Stomach (tissue), 9 donors: Measurements from ENCODE around the gene INAVA. TPM values are rescaled to one million over a fixed set of nuclear protein-coding genes. Genes with fewer than 3 reads are reported as not detected.

Source experiments
- DNase-seq, 2 donors: peaks; one replicate each; pipeline versions ENCODE4 v3.0.0 to v3.0.0-alpha.2; 2013 to 2019
- H3K27ac ChIP-seq, 5 donors: fragments of 200-600 bp in 4 of 5; sonication (generic) in 4 of 5; one replicate each; pipeline ENCODE4 v1.5.1; 2013 to 2019; ENCODE audit warnings: mild to moderate bottlenecking in 1 of 5, moderate library complexity in 1 of 5
- H3K27me3 ChIP-seq, 3 donors: fragments of 200-600 bp; sonication (generic); one replicate each; pipeline ENCODE4 v1.5.1; 2017 to 2019; ENCODE audit warnings: mixed run types in 1 of 3
- H3K36me3 ChIP-seq, 4 donors: fragments of 200-600 bp; sonication (generic); 1 replicate in 3 of 4; 2 replicates in 1 of 4; pipeline ENCODE4 v1.5.1; 2016 to 2019
- H3K4me1 ChIP-seq, 4 donors: fragments of 200-600 bp; sonication (generic); one replicate each; pipeline ENCODE4 v1.5.1; 2016 to 2019
- H3K4me3 ChIP-seq, 4 donors: fragments of 200-600 bp; sonication (generic) in 3 of 4; one replicate each; pipeline ENCODE4 v1.5.1; 2016 to 2019; ENCODE audit warnings: mild to moderate bottlenecking in 1 of 4
- H3K9me3 ChIP-seq, 4 donors: fragments of 200-600 bp; sonication (generic); one replicate each; pipeline ENCODE4 v1.5.1; 2016 to 2019
- CTCF ChIP-seq, 7 experiments: fragments of 450-650 bp in 4 of 7; fragments of 200-600 bp in 3 of 7; sonication (generic) in 3 of 7; IDR thresholded peaks; one replicate each; pipeline ENCODE4 v1.5.1; 2016 to 2019; ENCODE audit warnings: antibody characterized with exemption in 7 of 7, control low read depth in 2 of 7, mild to moderate bottlenecking in 1 of 7
- EP300 ChIP-seq: sonication (generic); formaldehyde crosslinking; IDR thresholded peaks from one replicate; pipeline ENCODE4 v1.6.1; 2017; ENCODE audit warnings: antibody characterized with exemption
- POLR2A ChIP-seq, 4 donors: fragments of 450-650 bp; IDR thresholded peaks; one replicate each; pipeline ENCODE4 v1.6.1; 2016; ENCODE audit warnings: antibody characterized with exemption in 4 of 4, control low read depth in 2 of 4, mild to moderate bottlenecking in 1 of 4, moderate library complexity in 1 of 4
- POLR2AphosphoS5 ChIP-seq, 3 donors: sonication (generic); formaldehyde crosslinking; IDR thresholded peaks; one replicate each; pipeline ENCODE4 v1.6.1; 2016; ENCODE audit warnings: antibody characterized with exemption in 3 of 3
- WGBS, 5 donors: extraction: QIAGEN DNeasy Blood & Tissue Kit in 3 of 5; methylation state at CpG; one replicate each; pipeline versions ENCODE4 v1.1.5 to v1.1.7; 2013 to 2018; 5-methylcytosine and 5-hydroxymethylcytosine counted together
- intact Hi-C: fragments of 100-400 bp; cut with DNase I; formaldehyde crosslinking; loops from one replicate; pipeline ENCODE4 v1.15.1; 2023; ENCODE audit warnings: low total_unique reads
- polyA plus RNA-seq, 3 donors: library from polyadenylated mRNA; stranded (reverse); fragments of 200-250 nt; gene quantifications; one replicate each; pipeline ENCODE4 v1.2.3, GENCODE V29; 2013
- total RNA-seq, 5 donors: library from RNA; depleted of rRNA; stranded (reverse); fragments of >200 nt; gene quantifications; one replicate each; pipeline versions ENCODE4 v1.1.0 to v1.2.3, GENCODE V29; 2014 to 2016
- donor health status: healthy with polysubstance abuse.
- donor health status: Bipolar disorder and iron deficiency.
- donor health status: healthy.

The INAVA gene
- total and polyA plus RNA-seq, 8 donors = 11.3 to 184 (median 71.4) TPM

- Histone ChIP-seq H3K36me3 (peaks cover 6 to 21% (median 16%) of the 10 kb centered on the region in 4 donors), H3K27ac (peak overlapping the region in 1 of 5 donors; percentile 42), H3K9me3 (no peaks in the 10 kb centered on the region), H3K4me3 (no peak overlapping the region), H3K4me1 (peaks cover 0 to 13% (median 6%) of the 10 kb centered on the region in 4 donors), H3K27me3 (no peaks in the 10 kb centered on the region)
- 84 to 89% (median 85%) methylated on average over 9 of the region's 9 CpGs for WGBS, 5 donors
- no peak for DNase-seq
- intact Hi-C loops = no loop called here
- no peak for TF ChIP-seq POLR2AphosphoS5 (IDR thresholded peaks at IDR 0.05)
- no peak for TF ChIP-seq EP300
- TF ChIP-seq POLR2A (IDR thresholded peaks at IDR 0.05) = no peak
- TF ChIP-seq CTCF (IDR thresholded peaks at IDR 0.05) = no peak
Measured at GRCh38 chr1:200862713-200863415, 31.8 kb upstream of the INAVA start.

GRCh38 chr1:200866116-200866515, 28.6 kb upstream of the INAVA start:
- intact Hi-C loops = no loop called here
- no peak for DNase-seq
- Histone ChIP-seq H3K27ac (no peak overlapping the region), H3K9me3 (no peaks in the 10 kb centered on the region), H3K36me3 (peaks cover 6 to 13% (median 10%) of the 10 kb centered on the region in 4 donors), H3K27me3 (peaks cover 0 to 19% (median 0%) of the 10 kb centered on the region in 3 donors), H3K4me1 (peaks cover 0 to 13% (median 6%) of the 10 kb centered on the region in 4 donors), H3K4me3 (no peak overlapping the region)
- WGBS, 5 donors = 70 to 77% (median 73%) methylated on average over 3 of the region's 3 CpGs
- no peak for TF ChIP-seq POLR2AphosphoS5 (IDR thresholded peaks at IDR 0.05)

- TF ChIP-seq EP300 = no peak
- Histone ChIP-seq H3K27me3 (peaks cover 0 to 23% (median 1%) of the 10 kb centered on the region in 3 donors), H3K27ac (no peak overlapping the region), H3K36me3 (peaks cover 6 to 13% (median 10%) of the 10 kb centered on the region in 4 donors), H3K9me3 (no peaks in the 10 kb centered on the region), H3K4me3 (no peak overlapping the region), H3K4me1 (peaks cover 0 to 13% (median 6%) of the 10 kb centered on the region in 4 donors)
- 27 to 49% (median 34%) methylated on average over 5 of the region's 5 CpGs for whole genome bisulfite sequencing, 5 donors
- intact Hi-C loops = no loop called here
- no peak for DNase-seq
Measured at GRCh38 chr1:200866521-200866920, 28.2 kb upstream of the INAVA start.

GRCh38 chr1:200867018-200867811, 27.5 kb upstream of the INAVA start:
- 44 to 55% (median 49%) methylated on average over 11 of the region's 11 CpGs for WGBS, 5 donors
- no peak overlapping the region for H3K27ac ChIP-seq

More at GRCh38 chr1:200867018-200867811, 27.5 kb upstream of the INAVA start:
- TF ChIP-seq POLR2A (IDR thresholded peaks at IDR 0.05) = no peak
- no peak for TF ChIP-seq CTCF (IDR thresholded peaks at IDR 0.05)
- no peak for TF ChIP-seq EP300
- no peak for TF ChIP-seq POLR2AphosphoS5 (IDR thresholded peaks at IDR 0.05)
- H3K4me3 ChIP-seq = no peak overlapping the region
- H3K9me3 ChIP-seq = no peaks in the 10 kb centered on the region
- peaks cover 0 to 30% (median 8%) of the 10 kb centered on the region in 3 donors for H3K27me3 ChIP-seq
- H3K4me1 ChIP-seq = peaks cover 0 to 13% (median 6%) of the 10 kb centered on the region in 4 donors
- peaks cover 6 to 13% (median 10%) of the 10 kb centered on the region in 4 donors for H3K36me3 ChIP-seq
- no peak for DNase-seq
- intact Hi-C loops = no loop called here
